GM12878 (cell line): ENCODE results near the gene BACE2.

Source experiments
- CBX5 ChIP-seq: sonication (generic); IDR thresholded peaks from 2 replicates; pipeline ENCODE4 v1.6.1; 2016; ENCODE audit warnings: low read depth, moderate library complexity, mild to moderate bottlenecking, inconsistent platforms
- CTCF ChIP-seq, 3 experiments: IDR thresholded peaks in 2 of 3; conservative IDR thresholded peaks in 1 of 3; 2 replicates each; pipeline ENCODE4 v1.5.1; 2011; ENCODE audit warnings: low read depth in 3 of 3, low read length in 3 of 3, mild to moderate bottlenecking in 3 of 3, control low read depth in 2 of 3, moderate library complexity in 2 of 3, inconsistent platforms in 1 of 3, mixed read lengths in 1 of 3; ENCODE audit not compliant: control insufficient read depth in 2 of 3, insufficient read depth in 1 of 3; ENCODE audit errors: extremely low read depth in 1 of 3
- HDAC2 ChIP-seq: fragments of 200-600 bp; sonication (generic); IDR thresholded peaks from 2 replicates; pipeline ENCODE4 v1.6.1; 2017
- HDAC6 ChIP-seq: fragments of 200-600 bp; sonication (generic); IDR thresholded peaks from one replicate; pipeline ENCODE4 v1.8.0; 2017; ENCODE audit warnings: antibody characterized with exemption; ENCODE audit not compliant: unreplicated experiment
- POLR2AphosphoS5 ChIP-seq: IDR thresholded peaks from 2 replicates; pipeline ENCODE4 v1.6.1; 2011; ENCODE audit warnings: mild to moderate bottlenecking, low read length, inconsistent platforms
- RELA ChIP-seq: fragments of 450-650 bp; IDR thresholded peaks from 2 replicates; pipeline ENCODE4 v1.8.0; 2014; ENCODE audit warnings: borderline replicate concordance; ENCODE audit not compliant: partially characterized antibody
- USF1 ChIP-seq: IDR thresholded peaks from 2 replicates; pipeline ENCODE4 v1.6.1; 2011; ENCODE audit warnings: borderline replicate concordance, low read depth, mild to moderate bottlenecking, moderate library complexity, mixed read lengths, low read length; ENCODE audit not compliant: insufficient read depth; ENCODE audit errors: extremely low read length
- ZNF687 ChIP-seq: fragments of 450-650 bp; IDR thresholded peaks from 2 replicates; pipeline ENCODE4 v1.6.1; 2017; ENCODE audit warnings: mild to moderate bottlenecking, moderate library complexity

DNA sequence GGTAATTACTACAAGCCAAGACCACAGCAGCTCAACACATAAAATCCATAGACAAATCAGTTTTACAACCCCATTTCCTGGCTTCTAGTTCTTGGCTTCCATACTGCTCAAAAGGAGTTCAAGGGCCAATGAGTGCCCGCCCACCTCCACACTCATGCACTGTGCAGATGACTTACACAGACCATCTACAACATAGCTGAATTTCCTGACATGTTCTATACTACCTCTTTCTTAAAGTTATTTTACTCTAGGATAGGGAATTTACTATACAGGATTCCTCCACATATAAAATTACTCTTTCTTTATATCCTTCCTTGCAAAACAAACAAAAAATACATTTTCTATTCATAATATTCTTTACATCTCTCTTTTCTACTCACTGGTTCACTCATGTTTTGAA lies 14.6 kb downstream of the BACE2 start:
- TF ChIP-seq USF1 (no peak), ZNF687 (no peak), CTCF (IDR thresholded peaks at IDR 0.05 in 2 of 3, conservative IDR thresholded peaks at IDR 0.05 in 1 of 3; ENCODE audit: control insufficient read depth in 2 of 3, extremely low read depth in 1 of 3, insufficient read depth in 1 of 3, low read depth in 3 of 3, low read length in 3 of 3) (no peak), POLR2AphosphoS5 (no peak), HDAC6 (no peak), CBX5 (no peak), HDAC2 (no peak), RELA (no peak)
